Left lung (tissue), 10 donors: ENCODE measurements around the gene VMO1. TPM values are rescaled to one million over a fixed set of nuclear protein-coding genes. Genes with fewer than 3 reads are reported as not detected.
A peak's percentile ranks its signal among the peaks of the same experiment; 100 is the strongest.

ENCODE experiments used
- ATAC-seq: fragments of 200-7000 bp; cut with Tn5 transposase; one replicate; pipeline ENCODE4 v1.9.1; 2020; ENCODE audit warnings: moderate library complexity
- DNase-seq, 4 donors: peaks; one replicate each; pipeline ENCODE4 v3.0.0-alpha.2; 2013 to 2020
- H3K27ac ChIP-seq, 2 donors: fragments of 200-600 bp; sonication (generic) in 1 of 2; one replicate each; pipeline versions ENCODE4 v1.5.0 to v1.8.0; 2020 to 2021
- H3K27me3 ChIP-seq, 2 donors: fragments of 200-600 bp; sonication (generic) in 1 of 2; one replicate each; pipeline versions ENCODE4 v1.5.0 to v1.8.0; 2020 to 2021
- H3K36me3 ChIP-seq, 2 donors: fragments of 200-600 bp; sonication (generic) in 1 of 2; one replicate each; pipeline versions ENCODE4 v1.5.0 to v1.8.0; 2020 to 2021
- H3K4me1 ChIP-seq, 2 donors: fragments of 200-600 bp; one replicate each; pipeline ENCODE4 v1.8.0; 2021
- H3K4me3 ChIP-seq, 2 donors: fragments of 200-600 bp; sonication (generic) in 1 of 2; one replicate each; pipeline versions ENCODE4 v1.5.0 to v1.8.0; 2020 to 2021; ENCODE audit warnings: mild to moderate bottlenecking in 1 of 2
- H3K9me3 ChIP-seq, 2 donors: fragments of 200-600 bp; sonication (generic) in 1 of 2; one replicate each; pipeline versions ENCODE4 v1.5.0 to v1.8.0; 2020 to 2021
- CTCF ChIP-seq, 2 donors: fragments of 200-600 bp; sonication (generic) in 1 of 2; IDR thresholded peaks; one replicate each; pipeline versions ENCODE4 v1.5.0 to v1.8.0; 2021; ENCODE audit warnings: antibody characterized with exemption in 2 of 2
- intact Hi-C, 2 donors: fragments of 100-400 bp; cut with DNase I; formaldehyde crosslinking; loops; one replicate each; pipeline versions ENCODE4 v1.11.2 to v1.14.2; 2022
- polyA plus RNA-seq, 6 donors: library from polyadenylated mRNA; unstranded; fragments of 120-200 nt; gene quantifications; one replicate each; pipeline ENCODE4 v1.2.1, GENCODE V29; 2013; ENCODE audit not compliant: insufficient read length in 6 of 6
- total RNA-seq, 2 donors: library from RNA; stranded (reverse); fragmentation: NEBNext Ultra II Directional; extraction: Animal tissue kit (Norgen Biotek cat#: 25700); gene quantifications; one replicate each; pipeline ENCODE4 v1.2.1, GENCODE V29; 2021
- donor health status: DM: no; HTN: yes; CAD: no.
- donor health status: DM: no; HTN: no; CAD: no.

The VMO1 gene
- total and polyA plus RNA-seq, 8 donors, result 0.22 to 6.0 (median 0.39) TPM

GRCh38 chr17:4815043-4815675, 29.0 kb upstream of the VMO1 start:
- H3K36me3 ChIP-seq, result peaks cover 0 to 57% of the 10 kb centered on the region in 2 donors
- H3K4me1 ChIP-seq, result no peaks in the 10 kb centered on the region
- DNase-seq, result no peak
- intact Hi-C loops, result no loop called here
- no peak overlapping the region for H3K4me3 ChIP-seq
- H3K27ac ChIP-seq, result no peak overlapping the region
- H3K9me3 ChIP-seq, result no peaks in the 10 kb centered on the region
- TF ChIP-seq CTCF (IDR thresholded peaks at IDR 0.05), result no peak
- H3K27me3 ChIP-seq, result no peaks in the 10 kb centered on the region
- ATAC-seq, result no peak

GRCh38 chr17:4812690-4813089, 26.5 kb upstream of the VMO1 start:
- Histone ChIP-seq H3K27ac (no peak overlapping the region), H3K4me3 (no peak overlapping the region), H3K4me1 (peaks cover 8 to 13% of the 10 kb centered on the region in 2 donors), H3K9me3 (no peaks in the 10 kb centered on the region), H3K27me3 (peaks cover 0 to 8% of the 10 kb centered on the region in 2 donors), H3K36me3 (peaks cover 0 to 40% of the 10 kb centered on the region in 2 donors)
- ATAC-seq (no peak), DNase-seq (no peak)
- no peak for TF ChIP-seq CTCF (IDR thresholded peaks at IDR 0.05)
- intact Hi-C loops, result no loop called here

GRCh38 chr17:4811471-4811870, 25.3 kb upstream of the VMO1 start:
- Histone ChIP-seq H3K36me3 (peaks cover 0 to 28% of the 10 kb centered on the region in 2 donors), H3K27ac (no peak overlapping the region), H3K4me3 (no peak overlapping the region), H3K4me1 (peaks cover 10 to 17% of the 10 kb centered on the region in 2 donors), H3K27me3 (peaks cover 0 to 15% of the 10 kb centered on the region in 2 donors), H3K9me3 (no peaks in the 10 kb centered on the region)
- DNase-seq, result no peak
- no peak for TF ChIP-seq CTCF (IDR thresholded peaks at IDR 0.05)
- intact Hi-C loops, result no loop called here
- no peak for ATAC-seq

GRCh38 chr17:4810696-4811290, 24.6 kb upstream of the VMO1 start:
- no peak for ATAC-seq
- Histone ChIP-seq H3K4me3 (no peak overlapping the region), H3K9me3 (no peaks in the 10 kb centered on the region), H3K36me3 (peaks cover 0 to 21% of the 10 kb centered on the region in 2 donors), H3K27me3 (peaks cover 0 to 21% of the 10 kb centered on the region in 2 donors), H3K27ac (no peak overlapping the region), H3K4me1 (peaks cover 10 to 23% of the 10 kb centered on the region in 2 donors)
- DNase-seq, result no peak
- no peak for TF ChIP-seq CTCF (IDR thresholded peaks at IDR 0.05)
- intact Hi-C loops, result no loop called here

GRCh38 chr17:4808378-4808767, 22.2 kb upstream of the VMO1 start:
- Histone ChIP-seq H3K4me3 (no peak overlapping the region), H3K27ac (no peak overlapping the region), H3K36me3 (peaks cover 0 to 6% of the 10 kb centered on the region in 2 donors), H3K9me3 (no peaks in the 10 kb centered on the region), H3K27me3 (peaks cover 0 to 31% of the 10 kb centered on the region in 2 donors), H3K4me1 (peaks cover 10 to 24% of the 10 kb centered on the region in 2 donors)
- intact Hi-C loops, result no loop called here
- TF ChIP-seq CTCF (IDR thresholded peaks at IDR 0.05), result no peak
- ATAC-seq, result peak; percentile 2
- no peak for DNase-seq
